Caco-2 (cell line): Measurements from ENCODE around the gene MCTP1. TPM values are rescaled to one million over a fixed set of nuclear protein-coding genes. Genes with fewer than 3 reads are reported as not detected.

Experiments
- BruUV-seq: library from RNA; stranded (reverse); fragments of 400-500 nt; replicated peaks from 2 replicates; lab custom pipeline; 2021; lab: Mats Ljungman, UMichigan
- CTCF ChIA-PET: fragments of 300-600 bp; sonication (Branson Sonifier 250); formaldehyde crosslinking; loops from one replicate; lab custom pipeline; 2022; ENCODE audit warnings: antibody characterized with exemption; lab: Charles Lee
- POLR2A ChIA-PET: fragments of 300-600 bp; sonication (Branson Sonifier 250); formaldehyde crosslinking; loops from one replicate; lab custom pipeline; 2022; ENCODE audit warnings: antibody characterized with exemption; lab: Charles Lee
- DNase-seq, 2 experiments: peaks; one replicate each; pipeline versions ENCODE4 v3.0.0 to v3.0.0-alpha.2; 2020 to 2022
- H3K27me3 ChIP-seq: replicated peaks from 2 replicates; pipeline ENCODE4 v1.6.0; 2011; ENCODE audit warnings: low read length; ENCODE audit not compliant: control insufficient read depth, insufficient read depth
- H3K36me3 ChIP-seq: 2 replicates; pipeline ENCODE4 v1.5.1; 2011; ENCODE audit warnings: low read length; ENCODE audit not compliant: control insufficient read depth, insufficient read depth
- H3K4me1 ChIP-seq: fragments of 250-450 bp; sonication (Bioruptor Pico); 2 replicates; pipeline ENCODE4 v1.5.1; 2020; ENCODE audit warnings: mild to moderate bottlenecking
- H3K4me3 ChIP-seq: 2 replicates; pipeline ENCODE4 v1.5.1; 2011; ENCODE audit warnings: low read depth, mild to moderate bottlenecking, control low read depth, low read length
- H3K9me3 ChIP-seq: fragments of 250-450 bp; sonication (Bioruptor Pico); 2 replicates; pipeline ENCODE4 v1.5.1; 2020; ENCODE audit warnings: mild to moderate bottlenecking, moderate library complexity
- H3K27ac Mint-ChIP-seq: one replicate; pipeline ENCODE4 v1.8.0; 2022; ENCODE audit warnings: mixed read lengths; ENCODE audit not compliant: unreplicated experiment
- H3K27me3 Mint-ChIP-seq: one replicate; pipeline ENCODE4 v1.8.0; 2022; ENCODE audit warnings: mixed read lengths; ENCODE audit not compliant: insufficient read depth, unreplicated experiment
- H3K36me3 Mint-ChIP-seq: one replicate; pipeline ENCODE4 v1.8.0; 2022; ENCODE audit warnings: mild to moderate bottlenecking, mixed read lengths; ENCODE audit not compliant: insufficient read depth, unreplicated experiment
- H3K4me1 Mint-ChIP-seq: one replicate; pipeline ENCODE4 v1.8.0; 2022; ENCODE audit warnings: low read depth, mixed read lengths; ENCODE audit not compliant: unreplicated experiment
- H3K4me3 Mint-ChIP-seq: one replicate; pipeline ENCODE4 v1.8.0; 2022; ENCODE audit warnings: mild to moderate bottlenecking, moderate library complexity, mixed read lengths; ENCODE audit not compliant: unreplicated experiment
- H3K9me3 Mint-ChIP-seq: one replicate; pipeline ENCODE4 v1.8.0; 2022; ENCODE audit warnings: mixed read lengths; ENCODE audit not compliant: unreplicated experiment
- CTCF ChIP-seq, 2 experiments: fragments of 200-600 bp in 1 of 2; IDR thresholded peaks; 1 replicate in 1 of 2; 2 replicates in 1 of 2; pipeline versions ENCODE4 v1.5.1 to v1.8.0; 2011 to 2022; ENCODE audit warnings: antibody characterized with exemption in 1 of 2, control low read depth in 1 of 2, inconsistent platforms in 1 of 2, low read depth in 1 of 2, low read length in 1 of 2, mild to moderate bottlenecking in 1 of 2, moderate library complexity in 1 of 2; ENCODE audit not compliant: insufficient read depth in 1 of 2, severe bottlenecking in 1 of 2, unreplicated experiment in 1 of 2
- intact Hi-C: fragments of 100-400 bp; cut with micrococcal nuclease; formaldehyde crosslinking; loops from one replicate; pipeline ENCODE4 v1.10.0; 2022; ENCODE audit not compliant: unreplicated experiment
- total RNA-seq: library from RNA; stranded (reverse); gene quantifications from 2 replicates; pipeline ENCODE4 v1.2.3, GENCODE V29; 2022

The MCTP1 gene
- total RNA-seq, 1 experiment from 2014 or later: 3.2 TPM

GRCh38 chr5:94740286-94740685, 544.6 kb downstream of the MCTP1 start:
- ChIA-PET POLR2A (no interaction called here), CTCF (no interaction called here)
- H3K27me3 ChIP-seq: no peaks in the 10 kb centered on the region
- H3K9me3 ChIP-seq: 0 out of 2 replicates have a peak, but pooled peaks cover 6% of the 10 kb centered on the region
- BruUV-seq: no TSS peak
- H3K4me1 ChIP-seq: no peaks in the 10 kb centered on the region
- no peaks in the 10 kb centered on the region for H3K36me3 ChIP-seq
- DNase-seq: no peak
- H3K36me3 Mint-ChIP-seq: no peaks in the 10 kb centered on the region
- no peaks in the 10 kb centered on the region for H3K9me3 Mint-ChIP-seq
- H3K27ac Mint-ChIP-seq: no peak overlapping the region
- H3K27me3 Mint-ChIP-seq: peaks cover 3% of the 10 kb centered on the region
- intact Hi-C loops: no loop called here
- H3K4me3 ChIP-seq: no peak overlapping the region
- TF ChIP-seq CTCF (IDR thresholded peaks at IDR 0.05; ENCODE audit: insufficient read depth in 1 of 2, low read depth in 1 of 2, low read length in 1 of 2, severe bottlenecking in 1 of 2, unreplicated experiment in 1 of 2): no peak
- no peak overlapping the region for H3K4me3 Mint-ChIP-seq
- peaks cover 6% of the 10 kb centered on the region for H3K4me1 Mint-ChIP-seq

- Histone ChIP-seq H3K4me1 (no peaks in the 10 kb centered on the region), H3K36me3 (no peaks in the 10 kb centered on the region), H3K27me3 (no peaks in the 10 kb centered on the region), H3K9me3 (0 out of 2 replicates have a peak, but pooled peaks cover 6% of the 10 kb centered on the region), H3K4me3 (no peak overlapping the region)
- H3K36me3 Mint-ChIP-seq: no peaks in the 10 kb centered on the region
- H3K4me1 Mint-ChIP-seq: no peaks in the 10 kb centered on the region
- no peak overlapping the region for H3K4me3 Mint-ChIP-seq
- H3K27me3 Mint-ChIP-seq: no peaks in the 10 kb centered on the region
- no peaks in the 10 kb centered on the region for H3K9me3 Mint-ChIP-seq
- intact Hi-C loops: no loop called here
- TF ChIP-seq CTCF (IDR thresholded peaks at IDR 0.05; ENCODE audit: insufficient read depth in 1 of 2, low read depth in 1 of 2, low read length in 1 of 2, severe bottlenecking in 1 of 2, unreplicated experiment in 1 of 2): no peak
- BruUV-seq: no TSS peak
- CTCF ChIA-PET: interaction anchor here (0.6 kb wide), 1 partner anchor 95 kb away, joined by 3 read pairs; no protein-coding TSS in a partner anchor
- H3K27ac Mint-ChIP-seq: no peak overlapping the region
- DNase-seq: no peak
- POLR2A ChIA-PET: no interaction called here
Observed at GRCh38 chr5:94736498-94736897, 548.4 kb downstream of the MCTP1 start.

- no peak overlapping the region for H3K27ac Mint-ChIP-seq
- H3K9me3 ChIP-seq: no peaks in the 10 kb centered on the region
- no peak overlapping the region for H3K4me3 ChIP-seq
- no TSS peak for BruUV-seq
- no peaks in the 10 kb centered on the region for H3K9me3 Mint-ChIP-seq
- no peaks in the 10 kb centered on the region for H3K36me3 ChIP-seq
- DNase-seq: no peak
- peaks cover 7% of the 10 kb centered on the region for H3K4me1 Mint-ChIP-seq
- intact Hi-C loops: no loop called here
- H3K27me3 Mint-ChIP-seq: no peaks in the 10 kb centered on the region
- no peaks in the 10 kb centered on the region for H3K36me3 Mint-ChIP-seq
- CTCF ChIA-PET: no interaction called here
- H3K4me3 Mint-ChIP-seq: no peak overlapping the region
- no peak for TF ChIP-seq CTCF (IDR thresholded peaks at IDR 0.05; ENCODE audit: insufficient read depth in 1 of 2, low read depth in 1 of 2, low read length in 1 of 2, severe bottlenecking in 1 of 2, unreplicated experiment in 1 of 2)
- H3K4me1 ChIP-seq: no peaks in the 10 kb centered on the region
- no peaks in the 10 kb centered on the region for H3K27me3 ChIP-seq
- POLR2A ChIA-PET: no interaction called here
Observed at GRCh38 chr5:94731471-94731870, 553.4 kb downstream of the MCTP1 start.
